K562 (cell line): ENCODE measurements around the gene MTFMT. TPM values are rescaled to one million over a fixed set of nuclear protein-coding genes. Genes with fewer than 3 reads are reported as not detected.

ENCODE experiments used
- ATAC-seq: fragments of 200-7000 bp; cut with Tn5 transposase; 3 replicates; pipeline ENCODE4 v1.9.1; 2020; ENCODE audit warnings: moderate library complexity
- BruUV-seq: library from RNA; stranded (reverse); fragments of 400-500 nt; replicated peaks from 2 replicates; lab custom pipeline; 2021; lab: Mats Ljungman, UMichigan
- CTCF ChIA-PET: fragments of 300-600 bp; formaldehyde crosslinking; extraction: SDS; loops from one replicate; lab custom pipeline; 2021; ENCODE audit warnings: low intra/inter-chr PET ratio; lab: Yijun Ruan, JAX
- POLR2A ChIA-PET: fragments of 300-600, 350-650 bp; sonication (Branson Sonifier 250); formaldehyde crosslinking; extraction: SDS; loops from one replicate; lab custom pipeline; 2021; ENCODE audit warnings: antibody characterized with exemption, inconsistent platforms; lab: Yijun Ruan, JAX
- DNase-seq, 4 experiments: peaks; one replicate each; pipeline versions ENCODE4 v3.0.0 to v3.0.0-alpha.2; 2011 to 2018; ENCODE audit warnings: low spot score in 3 of 4, mixed read lengths in 3 of 4; ENCODE audit errors: extremely low read depth in 1 of 4
- FAIRE-seq: peaks from 2 replicates; lab custom pipeline; 2011; peaks lifted over from hg19 to GRCh38; lab: Jason Lieb, UNC
- H2AFZ ChIP-seq: 2 replicates; pipeline ENCODE4 v1.6.0; 2011; ENCODE audit warnings: low read depth, low read length, control low read depth, inconsistent platforms
- H3K27ac ChIP-seq: fragments of 200-600 bp; 3 replicates; pipeline ENCODE4 v1.8.0; 2011; ENCODE audit warnings: low read depth, mild to moderate bottlenecking, control low read depth, inconsistent platforms, low read length, moderate library complexity, mixed read lengths; ENCODE audit errors: extremely low read depth
- H3K27me3 ChIP-seq, 2 experiments: fragments of 300-600 bp in 1 of 2; 2 replicates in 1 of 2; 3 replicates in 1 of 2; pipeline versions ENCODE4 v1.6.0 to v1.8.0; 2011; ENCODE audit warnings: inconsistent platforms in 2 of 2, low read length in 2 of 2, mild to moderate bottlenecking in 1 of 2, mixed read lengths in 1 of 2, moderate library complexity in 1 of 2; ENCODE audit not compliant: control insufficient read depth in 2 of 2, insufficient read depth in 2 of 2
- H3K36me3 ChIP-seq: fragments of 300-600 bp; 3 replicates; pipeline ENCODE4 v1.8.0; 2011; ENCODE audit warnings: mild to moderate bottlenecking, low read length, inconsistent platforms; ENCODE audit not compliant: control insufficient read depth, insufficient read depth
- H3K4me1 ChIP-seq, 2 experiments: fragments of 200-600 bp in 1 of 2; replicated peaks in 1 of 2; 2 replicates in 1 of 2; 3 replicates in 1 of 2; pipeline versions ENCODE4 v1.5.1 to v1.8.0; 2011; ENCODE audit warnings: inconsistent platforms in 2 of 2, low read length in 2 of 2, mild to moderate bottlenecking in 1 of 2, mixed read lengths in 1 of 2, moderate library complexity in 1 of 2; ENCODE audit not compliant: control insufficient read depth in 2 of 2, insufficient read depth in 2 of 2
- H3K4me2 ChIP-seq: 2 replicates; pipeline ENCODE4 v1.6.1; 2011; ENCODE audit warnings: low read length, control low read depth, inconsistent platforms, mixed read lengths; ENCODE audit not compliant: insufficient read depth
- H3K4me3 ChIP-seq: fragments of 200-600 bp; sonication (generic), shearing (Covaris generic); 2 replicates; pipeline ENCODE4 v1.5.1; 2016; ENCODE audit warnings: control low read depth, inconsistent platforms
- H3K79me2 ChIP-seq: fragments of 200-600 bp; 3 replicates; pipeline ENCODE4 v1.8.0; 2011; ENCODE audit warnings: low read length, inconsistent platforms; ENCODE audit not compliant: control insufficient read depth, insufficient read depth
- H3K9ac ChIP-seq, 2 experiments: 2 replicates each; pipeline versions ENCODE4 v1.6.0 to v1.6.1; 2011; ENCODE audit warnings: low read depth in 2 of 2, low read length in 2 of 2, control low read depth in 1 of 2, inconsistent platforms in 1 of 2, mild to moderate bottlenecking in 1 of 2, mixed read lengths in 1 of 2; ENCODE audit not compliant: insufficient read depth in 1 of 2
- H3K9me1 ChIP-seq: one replicate; pipeline ENCODE4 v1.6.0; 2011; ENCODE audit warnings: inconsistent platforms, mild to moderate bottlenecking, low read length, moderate library complexity; ENCODE audit not compliant: control insufficient read depth, insufficient read depth
- H3K9me3 ChIP-seq: replicated peaks from 2 replicates; pipeline ENCODE4 v1.5.1; 2011; ENCODE audit warnings: low read depth, low read length, inconsistent platforms; ENCODE audit not compliant: control insufficient read depth, insufficient read depth
- H4K20me1 ChIP-seq: replicated peaks from 2 replicates; pipeline ENCODE4 v1.6.1; 2011; ENCODE audit warnings: low read length, inconsistent platforms, mixed read lengths; ENCODE audit not compliant: control insufficient read depth, insufficient read depth
- BDP1 ChIP-seq: IDR thresholded peaks from 3 replicates; pipeline ENCODE4 v1.6.1; 2011; ENCODE audit not compliant: insufficient read length, insufficient read depth
- CTCFL ChIP-seq: IDR thresholded peaks from 2 replicates; pipeline ENCODE4 v1.6.1; 2011; ENCODE audit warnings: borderline replicate concordance, low read depth, mild to moderate bottlenecking, moderate library complexity, low read length; ENCODE audit not compliant: insufficient read depth, poor library complexity, severe bottlenecking
- FOXJ2 ChIP-seq: fragments of 200-800 bp; sonication (Bioruptor generic); IDR thresholded peaks from 2 replicates; pipeline ENCODE4 v1.6.1; 2016; ENCODE audit warnings: missing genetic modification characterization, missing compliant biosample characterization
- ILF3 ChIP-seq: fragments of 450-650 bp; IDR thresholded peaks from 2 replicates; pipeline ENCODE4 v1.6.1; 2018; ENCODE audit warnings: antibody characterized with exemption, mild to moderate bottlenecking, moderate library complexity, borderline replicate concordance
- MTA1 ChIP-seq: fragments of 450-650 bp; IDR thresholded peaks from 2 replicates; pipeline ENCODE4 v1.6.1; 2017; ENCODE audit warnings: borderline replicate concordance
- NCOR1 ChIP-seq: fragments of 450-650 bp; IDR thresholded peaks from 2 replicates; pipeline ENCODE4 v1.6.1; 2016; ENCODE audit warnings: mild to moderate bottlenecking, moderate library complexity
- NFE2L1 ChIP-seq: fragments of 450-650 bp; IDR thresholded peaks from 2 replicates; pipeline ENCODE4 v1.6.1; 2016; ENCODE audit warnings: missing genetic modification characterization, low read depth, mild to moderate bottlenecking, missing compliant biosample characterization, moderate library complexity, borderline replicate concordance
- RBM25 ChIP-seq: fragments of 200-400 bp; formaldehyde crosslinking; IDR thresholded peaks from 2 replicates; pipeline ENCODE4 v1.6.1; 2018; ENCODE audit warnings: low read length, low read depth, moderate library complexity; ENCODE audit not compliant: severe bottlenecking
- TEAD2 ChIP-seq: fragments of 450-650 bp; IDR thresholded peaks from 2 replicates; pipeline ENCODE4 v1.6.1; 2016; ENCODE audit warnings: missing genetic modification characterization, control low read depth, missing compliant biosample characterization
- ZNF134 ChIP-seq: fragments of 250-450 bp; sonication (Bioruptor Pico); conservative IDR thresholded peaks from 2 replicates; pipeline ENCODE4 v1.4.0; 2020
- WGBS: fragments of 100-300 bp; shearing (Covaris generic); methylation state at CpG from one replicate; pipeline ENCODE4 v1.1.6; 2016; ENCODE audit warnings: low coverage, mixed read lengths; ENCODE audit not compliant: insufficient coverage; ENCODE audit errors: missing lambda C conversion rate; 5-methylcytosine and 5-hydroxymethylcytosine counted together
- in situ Hi-C: fragments of 300-500 bp; cut with MboI; formaldehyde crosslinking; loops from 4 replicates; pipeline ENCODE4 v1.15.0; 2018; ENCODE audit warnings: inconsistent platforms, mixed read lengths
- intact Hi-C: fragments of 100-400 bp; cut with micrococcal nuclease; formaldehyde crosslinking; loops from 2 replicates; pipeline ENCODE4 v1.14.2; 2022
- polyA plus RNA-seq, 8 experiments: library from polyadenylated mRNA; depleted of rRNA in 4 of 8; stranded (reverse) in 5 of 8; unstranded in 3 of 8; fragments of >200 nt; fragmentation: Nextera tagmentation in 2 of 8; fragmentation: Illumina TruSeq in 1 of 8; extraction: Ambion mirVana in 2 of 8; extraction: Trizol in 1 of 8; gene quantifications; 2 replicates each; pipeline versions ENCODE4 v1.2.1 to v1.2.3, GENCODE V29; 2011 to 2014; ENCODE audit warnings: inconsistent platforms in 1 of 8, missing spikeins in 1 of 8
- total RNA-seq, 7 experiments: library from RNA; depleted of rRNA in 6 of 7; stranded (reverse); fragments of >200 nt in 6 of 7; fragmentation: Illumina TruSeq in 2 of 7; extraction: Trizol in 2 of 7; gene quantifications; 2 replicates each; pipeline versions ENCODE4 v1.2.1 to v1.2.3, GENCODE V29; 2011 to 2021; ENCODE audit warnings: low replicate concordance in 1 of 7

Gene MTFMT
- total and polyA plus RNA-seq, 9 of the 15 experiments (the other 6 are each of a cell fraction or from before 2014, with no cell fraction given): 1.4 to 31.1 (median 16.2) TPM

DNA sequence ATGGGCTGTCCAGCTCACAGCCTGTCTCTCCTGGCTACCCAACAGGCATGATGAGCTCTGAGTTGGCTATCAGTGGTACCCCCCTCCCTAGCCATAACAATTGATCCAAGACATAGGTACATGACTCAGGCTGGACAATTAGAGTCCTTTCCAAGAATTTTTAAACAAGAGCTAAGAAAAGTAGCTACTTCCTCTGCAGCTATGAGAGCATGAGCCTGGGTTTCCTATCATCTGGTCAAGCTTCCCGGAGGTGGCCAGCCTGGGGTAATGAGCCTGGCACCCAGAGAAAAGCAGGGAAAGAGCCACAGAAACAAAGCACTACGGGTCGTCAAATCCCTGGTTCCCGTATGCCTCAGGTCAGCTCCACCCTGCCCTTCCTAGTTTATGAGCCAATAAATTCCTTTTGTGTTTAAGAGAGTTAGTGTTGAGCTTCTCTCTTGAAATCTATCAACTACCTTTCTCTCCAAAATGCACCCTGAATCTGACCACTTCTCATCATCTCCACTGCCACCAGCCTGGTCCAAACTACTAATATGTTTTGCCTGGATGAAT lies 13.4 kb upstream of the MTFMT start (continued):
- no peak for TF ChIP-seq TEAD2 (tag)
- no peak for TF ChIP-seq NFE2L1 (tag)
- TF ChIP-seq MTA1: no peak
- no peak for TF ChIP-seq NCOR1
- TF ChIP-seq FOXJ2 (tag): no peak
- TF ChIP-seq BDP1: no peak
- no peak for TF ChIP-seq ZNF134 (CRISPR knock-in tag)

GRCh38 chr15:65041787-65042186 lies 12.3 kb upstream of the MTFMT start:
- H4K20me1 ChIP-seq: no peaks in the 10 kb centered on the region
- no peak overlapping the region for H3K27ac ChIP-seq
- 3% methylated on average over 2 of the region's 2 CpGs for WGBS
- no peak overlapping the region for H3K9ac ChIP-seq
- no peak overlapping the region for H2AFZ ChIP-seq
- peaks cover 0 to 16% of the 10 kb centered on the region in 2 experiments; a peak in 2 of 5 replicates for H3K27me3 ChIP-seq
- in situ Hi-C loops (no loop called here), intact Hi-C loops (no loop called here)
- DNase-seq: no peak
- no peak for ATAC-seq
- POLR2A ChIA-PET: interaction anchor here (2.0 kb wide), 1 partner anchor 263 kb away, joined by 8 read pairs; the partner anchor contains the start of gene RNU5B-1
- no peaks in the 10 kb centered on the region for H3K9me1 ChIP-seq
- no peaks in the 10 kb centered on the region for H3K79me2 ChIP-seq
- no peaks in the 10 kb centered on the region; a peak in 1 of 5 replicates for H3K4me1 ChIP-seq
- FAIRE-seq: no peak
- no TSS peak for BruUV-seq
- H3K4me2 ChIP-seq: no peak overlapping the region
- no peaks in the 10 kb centered on the region; the same call in 1 of the 2 replicates for H3K9me3 ChIP-seq
- CTCF ChIA-PET: no interaction called here
- H3K36me3 ChIP-seq: no peaks in the 10 kb centered on the region
- H3K4me3 ChIP-seq: no peak overlapping the region
- no peak for TF ChIP-seq CTCFL
- TF ChIP-seq ILF3: no peak
- peak; percentile 78 for TF ChIP-seq RBM25
